ENCODE data around the gene HOMER3. TPM values are rescaled to one million over a fixed set of nuclear protein-coding genes. Genes with fewer than 3 reads are reported as not detected.
A peak's percentile ranks its signal among the peaks of the same experiment; 100 is the strongest.

HOMER3 gene
- total and polyA plus RNA-seq, 2 experiments from 2014 or later = 28.9 to 53.4 TPM

DNA sequence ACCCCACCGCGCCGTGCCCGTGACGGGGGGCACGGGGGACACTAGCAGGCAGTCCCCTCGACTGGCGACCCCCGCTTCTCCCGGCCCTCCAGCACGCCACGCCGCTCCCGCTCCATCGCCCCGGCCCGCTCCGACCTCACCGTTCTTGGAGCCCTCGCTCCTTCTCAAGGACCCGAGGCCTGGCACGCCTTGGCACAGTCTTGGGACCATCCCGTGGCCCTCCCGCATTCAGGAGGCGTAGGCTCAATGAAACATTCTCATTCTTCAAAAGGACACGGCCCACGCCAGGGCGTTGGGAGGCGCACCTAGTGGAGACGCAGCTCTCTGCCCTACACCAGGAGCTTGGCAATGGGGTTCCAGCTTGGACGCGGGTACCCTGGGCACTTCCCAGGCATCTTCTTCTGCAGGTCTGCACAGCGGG lies 44.6 kb downstream of the HOMER3 start:
- H4K20me1 ChIP-seq (ENCODE audit: insufficient read depth, poor library complexity, severe bottlenecking) = peaks cover 2% of the 10 kb centered on the region
- WGBS (ENCODE audit: low lambda C conversion rate, missing lambda C conversion rate) = 50% methylated on average over 14 of the region's 33 CpGs
- H3K36me3 ChIP-seq (replicated peaks; ENCODE audit: insufficient read depth, low read depth) = no peaks in the 10 kb centered on the region
- H3K9me3 ChIP-seq (ENCODE audit: low read depth) = no peaks in the 10 kb centered on the region
- DNase-seq (ENCODE audit: low spot score) = no peak
- H2AFZ ChIP-seq = no peak overlapping the region
- H3K27me3 ChIP-seq = peaks cover 4% of the 10 kb centered on the region
- H3K27ac ChIP-seq = no peak overlapping the region
- no peak overlapping the region for H3K4me3 ChIP-seq
- no peaks in the 10 kb centered on the region for H3K9me2 ChIP-seq (replicated peaks; ENCODE audit: insufficient read depth)
- TF ChIP-seq EZH2phosphoT487 (IDR thresholded peaks at IDR 0.05; ENCODE audit: low read depth, severe bottlenecking, unreplicated experiment) (no peak), EZH2 (IDR thresholded peaks at IDR 0.05; ENCODE audit: borderline replicate concordance) (no peak)
- TF ChIP-seq, protein P1, sequence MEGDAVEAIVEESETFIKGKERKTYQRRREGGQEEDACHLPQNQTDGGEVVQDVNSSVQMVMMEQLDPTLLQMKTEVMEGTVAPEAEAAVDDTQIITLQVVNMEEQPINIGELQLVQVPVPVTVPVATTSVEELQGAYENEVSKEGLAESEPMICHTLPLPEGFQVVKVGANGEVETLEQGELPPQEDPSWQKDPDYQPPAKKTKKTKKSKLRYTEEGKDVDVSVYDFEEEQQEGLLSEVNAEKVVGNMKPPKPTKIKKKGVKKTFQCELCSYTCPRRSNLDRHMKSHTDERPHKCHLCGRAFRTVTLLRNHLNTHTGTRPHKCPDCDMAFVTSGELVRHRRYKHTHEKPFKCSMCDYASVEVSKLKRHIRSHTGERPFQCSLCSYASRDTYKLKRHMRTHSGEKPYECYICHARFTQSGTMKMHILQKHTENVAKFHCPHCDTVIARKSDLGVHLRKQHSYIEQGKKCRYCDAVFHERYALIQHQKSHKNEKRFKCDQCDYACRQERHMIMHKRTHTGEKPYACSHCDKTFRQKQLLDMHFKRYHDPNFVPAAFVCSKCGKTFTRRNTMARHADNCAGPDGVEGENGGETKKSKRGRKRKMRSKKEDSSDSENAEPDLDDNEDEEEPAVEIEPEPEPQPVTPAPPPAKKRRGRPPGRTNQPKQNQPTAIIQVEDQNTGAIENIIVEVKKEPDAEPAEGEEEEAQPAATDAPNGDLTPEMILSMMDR (IDR thresholded peaks at IDR 0.05; ENCODE audit: poor library complexity) = no peak
- peak overlapping the region; percentile 75 for H3K4me2 ChIP-seq
- no peaks in the 10 kb centered on the region for H3K79me2 ChIP-seq
- H3K4me1 ChIP-seq (ENCODE audit: insufficient read depth) = peaks cover 6% of the 10 kb centered on the region

DNA sequence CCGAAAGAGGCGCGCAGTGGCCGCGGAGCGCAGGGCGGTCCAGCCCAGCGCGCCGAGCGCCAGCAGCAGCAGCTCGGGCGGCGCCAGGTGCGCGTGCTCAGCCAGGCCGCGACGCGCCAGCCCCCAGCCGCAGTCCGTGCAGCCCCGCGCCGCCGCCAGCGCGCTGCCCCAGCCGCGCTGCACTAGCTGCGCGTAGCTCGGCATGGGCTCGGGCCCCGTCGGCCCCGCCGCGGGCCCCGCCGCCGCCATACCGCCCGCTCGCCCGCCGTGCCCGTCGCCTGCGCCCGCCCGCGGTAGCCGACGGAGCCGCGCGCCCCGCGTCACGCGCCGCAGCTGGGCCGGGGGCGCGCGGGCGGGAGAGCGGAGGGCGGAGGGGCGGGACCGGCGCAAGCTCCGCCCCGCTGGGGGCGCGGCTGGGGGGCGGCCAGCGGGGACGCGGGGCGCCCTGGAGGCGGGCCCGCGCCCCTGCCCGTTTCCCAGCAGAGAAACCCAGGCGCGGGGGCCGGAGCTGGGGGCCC lies 45.1 kb downstream of the HOMER3 start, which contains the start of gene CERS1:
Gene CERS1 (minus strand): TSS at position 335 of the 518 bp plus-strand sequence. CDS start 86 bp downstream, at position 249.
- Histone ChIP-seq H3K4me3 (peak within 1 kb of the TSS; percentile 55), H3K27ac (no peak within 1 kb of the TSS), H3K9me3 (ENCODE audit: low read depth) (no peaks in the 10 kb centered on the region), H3K4me1 (ENCODE audit: insufficient read depth) (peaks cover 6% of the 10 kb centered on the region), H3K27me3 (peaks cover 4% of the 10 kb centered on the region), H3K36me3 (replicated peaks; ENCODE audit: insufficient read depth, low read depth) (no peaks in the 10 kb centered on the region), H2AFZ (no peak within 1 kb of the TSS), H3K9me2 (replicated peaks; ENCODE audit: insufficient read depth) (no peaks in the 10 kb centered on the region), H3K79me2 (no peaks in the 10 kb centered on the region), H4K20me1 (ENCODE audit: insufficient read depth, poor library complexity, severe bottlenecking) (peaks cover 2% of the 10 kb centered on the region), H3K4me2 (peak within 1 kb of the TSS; percentile 98)
- 1% methylated on average over 30 of the region's 89 CpGs for WGBS (ENCODE audit: low lambda C conversion rate, missing lambda C conversion rate)
- TF ChIP-seq, protein P1 (IDR thresholded peaks at IDR 0.05; ENCODE audit: poor library complexity) = no peak
- TF ChIP-seq EZH2 (IDR thresholded peaks at IDR 0.05; ENCODE audit: borderline replicate concordance) (no peak), EZH2phosphoT487 (IDR thresholded peaks at IDR 0.05; ENCODE audit: low read depth, severe bottlenecking, unreplicated experiment) (no peak)
- peak; percentile 57 for DNase-seq (ENCODE audit: low spot score)

DNA sequence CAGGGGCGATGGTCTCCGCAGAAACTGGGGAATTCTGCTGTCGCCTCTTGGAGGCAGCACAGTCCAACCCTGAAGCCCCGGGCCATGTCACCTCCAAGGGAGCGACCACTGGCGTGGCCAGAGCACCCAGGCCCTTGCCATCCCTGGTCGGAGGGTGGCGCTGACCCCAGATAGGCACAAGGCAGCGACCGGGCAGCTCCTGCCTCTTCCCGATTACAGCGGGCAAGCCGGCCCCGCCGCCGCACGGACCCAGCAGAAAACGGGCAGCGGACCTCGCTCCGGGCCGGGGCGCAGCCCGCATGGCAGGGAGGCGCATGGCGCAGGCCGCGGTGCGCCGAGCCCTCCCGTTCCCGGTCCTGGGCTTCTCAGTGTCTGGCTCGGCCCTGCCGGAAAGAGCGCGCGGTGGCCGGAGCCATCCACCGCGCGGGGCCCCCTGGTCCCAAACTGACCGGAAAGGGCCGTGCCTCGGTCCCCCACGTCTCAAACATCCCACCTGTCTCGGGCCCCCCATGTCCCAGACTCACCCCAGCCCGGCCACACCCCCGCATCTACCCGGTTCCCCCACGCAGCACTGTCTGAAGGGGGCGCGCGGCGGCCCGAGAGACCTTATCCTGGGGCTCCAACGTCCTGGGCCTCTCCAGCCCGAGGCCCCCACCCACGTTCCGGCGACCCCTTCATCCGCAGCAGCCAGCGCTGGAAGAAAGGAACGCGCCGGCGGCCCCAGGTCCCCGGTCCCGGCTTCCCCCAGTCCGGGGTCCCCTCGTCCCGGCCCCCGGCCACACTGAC lies 45.8 kb downstream of the HOMER3 start:
- Histone ChIP-seq H3K9me2 (replicated peaks; ENCODE audit: insufficient read depth) (no peaks in the 10 kb centered on the region), H3K79me2 (no peaks in the 10 kb centered on the region), H3K4me3 (peak overlapping the region; percentile 55), H3K27me3 (peaks cover 4% of the 10 kb centered on the region), H3K4me1 (ENCODE audit: insufficient read depth) (peaks cover 6% of the 10 kb centered on the region), H3K4me2 (peak overlapping the region; percentile 98), H2AFZ (no peak overlapping the region), H3K36me3 (replicated peaks; ENCODE audit: insufficient read depth, low read depth) (no peaks in the 10 kb centered on the region), H3K9me3 (ENCODE audit: low read depth) (no peaks in the 10 kb centered on the region), H4K20me1 (ENCODE audit: insufficient read depth, poor library complexity, severe bottlenecking) (peaks cover 2% of the 10 kb centered on the region), H3K27ac (no peak overlapping the region)
- under 1% methylated on average over 39 of the region's 72 CpGs for WGBS (ENCODE audit: low lambda C conversion rate, missing lambda C conversion rate)
- TF ChIP-seq EZH2phosphoT487 (IDR thresholded peaks at IDR 0.05; ENCODE audit: low read depth, severe bottlenecking, unreplicated experiment) = no peak
- no peak for TF ChIP-seq EZH2 (IDR thresholded peaks at IDR 0.05; ENCODE audit: borderline replicate concordance)
- TF ChIP-seq, protein P1 (IDR thresholded peaks at IDR 0.05; ENCODE audit: poor library complexity) = peak; percentile 43
- peak; percentile 50 for DNase-seq (ENCODE audit: low spot score)

All from hepatocyte (in vitro differentiated cells).